Stomach smooth muscle (tissue), 2 donors: ENCODE results near the gene IL6R.

ENCODE experiments used
- H3K27ac ChIP-seq: one replicate; pipeline ENCODE4 v1.7.0; 2013; ENCODE audit warnings: mild to moderate bottlenecking, low read length, inconsistent platforms
- H3K27me3 ChIP-seq, 2 donors: one replicate each; pipeline ENCODE4 v1.7.0; 2013; ENCODE audit warnings: low read length in 2 of 2; ENCODE audit not compliant: insufficient read depth in 2 of 2, control insufficient read depth in 1 of 2
- H3K36me3 ChIP-seq, 2 donors: one replicate each; pipeline ENCODE4 v1.7.0; 2013; ENCODE audit warnings: low read length in 2 of 2; ENCODE audit not compliant: control insufficient read depth in 2 of 2, insufficient read depth in 2 of 2
- H3K4me1 ChIP-seq: one replicate; pipeline ENCODE4 v1.7.0; 2013; ENCODE audit warnings: low read length; ENCODE audit not compliant: control insufficient read depth, insufficient read depth
- H3K4me3 ChIP-seq, 2 donors: one replicate each; pipeline ENCODE4 v1.7.0; 2013; ENCODE audit warnings: low read length in 2 of 2
- H3K9ac ChIP-seq, 2 donors: one replicate each; pipeline ENCODE4 v1.7.0; 2013; ENCODE audit warnings: low read length in 2 of 2, mild to moderate bottlenecking in 1 of 2
- H3K9me3 ChIP-seq, 2 donors: one replicate each; pipeline ENCODE4 v1.7.0; 2013; ENCODE audit warnings: low read length in 2 of 2; ENCODE audit not compliant: control insufficient read depth in 2 of 2
- donor health status: healthy.
- donor health status: Pancreatic carcinoma.

Gene IL6R

GRCh38 chr1:154427173-154428139 lies 22.3 kb downstream of the IL6R start:
- no peaks in the 10 kb centered on the region for H3K27me3 ChIP-seq
- peak overlapping the region in 1 of 2 donors; percentile 51 for H3K9ac ChIP-seq
- peaks cover 70% of the 10 kb centered on the region for H3K4me1 ChIP-seq
- peaks cover 0 to 5% of the 10 kb centered on the region in 2 donors for H3K36me3 ChIP-seq
- no peaks in the 10 kb centered on the region for H3K9me3 ChIP-seq
- peak overlapping the region in 1 of 2 donors; percentile 15 for H3K4me3 ChIP-seq
- H3K27ac ChIP-seq = peak overlapping the region; percentile 96

GRCh38 chr1:154429118-154429517 lies 24.0 kb downstream of the IL6R start:
- Histone ChIP-seq H3K27me3 (no peaks in the 10 kb centered on the region), H3K4me3 (peak overlapping the region in 1 of 2 donors; percentile 35), H3K36me3 (peaks cover 0 to 5% of the 10 kb centered on the region in 2 donors), H3K27ac (peak overlapping the region; percentile 96), H3K4me1 (peaks cover 68% of the 10 kb centered on the region), H3K9ac (peak overlapping the region; percentile 11 to 36), H3K9me3 (no peaks in the 10 kb centered on the region)

- no peaks in the 10 kb centered on the region for H3K9me3 ChIP-seq
- H3K27ac ChIP-seq = peak overlapping the region; percentile 96
- H3K4me3 ChIP-seq = no peak overlapping the region
- peak overlapping the region in 1 of 2 donors; percentile 29 for H3K9ac ChIP-seq
- peaks cover 70% of the 10 kb centered on the region for H3K4me1 ChIP-seq
- H3K36me3 ChIP-seq = peaks cover 0 to 5% of the 10 kb centered on the region in 2 donors
- H3K27me3 ChIP-seq = no peaks in the 10 kb centered on the region
Observed at GRCh38 chr1:154429841-154430611, 24.9 kb downstream of the IL6R start.

GRCh38 chr1:154430903-154431302 lies 25.8 kb downstream of the IL6R start:
- Histone ChIP-seq H3K4me3 (no peak overlapping the region), H3K9ac (no peak overlapping the region), H3K36me3 (peaks cover 0 to 5% of the 10 kb centered on the region in 2 donors), H3K27ac (peak overlapping the region; percentile 96), H3K4me1 (peaks cover 75% of the 10 kb centered on the region), H3K9me3 (no peaks in the 10 kb centered on the region), H3K27me3 (no peaks in the 10 kb centered on the region)

GRCh38 chr1:154431586-154432373 lies 26.6 kb downstream of the IL6R start:
- Histone ChIP-seq H3K9me3 (no peaks in the 10 kb centered on the region), H3K9ac (peak overlapping the region in 1 of 2 donors; percentile 61), H3K27me3 (no peaks in the 10 kb centered on the region), H3K4me1 (peaks cover 79% of the 10 kb centered on the region), H3K27ac (peak overlapping the region; percentile 96), H3K36me3 (peaks cover 0 to 5% of the 10 kb centered on the region in 2 donors), H3K4me3 (peak overlapping the region in 1 of 2 donors; percentile 8)

- Histone ChIP-seq H3K27ac (peak overlapping the region; percentile 96), H3K36me3 (peaks cover 0 to 5% of the 10 kb centered on the region in 2 donors), H3K4me1 (peaks cover 69% of the 10 kb centered on the region)
Observed at GRCh38 chr1:154433161-154433764, 28.1 kb downstream of the IL6R start.

GRCh38 chr1:154434346-154435085 lies 29.4 kb downstream of the IL6R start:
- Histone ChIP-seq H3K4me1 (peaks cover 57% of the 10 kb centered on the region), H3K9ac (peak overlapping the region; percentile 72 to 76), H3K27ac (peak overlapping the region; percentile 96)

More at GRCh38 chr1:154433161-154433764, 28.1 kb downstream of the IL6R start:
- Histone ChIP-seq H3K27me3 (no peaks in the 10 kb centered on the region), H3K4me3 (peak overlapping the region; percentile 18 to 35), H3K9me3 (no peaks in the 10 kb centered on the region), H3K9ac (peak overlapping the region; percentile 61 to 68)

GRCh38 chr1:154435599-154436200 lies 30.6 kb downstream of the IL6R start:
- peak overlapping the region; percentile 96 for H3K27ac ChIP-seq
- H3K27me3 ChIP-seq = no peaks in the 10 kb centered on the region
- peak overlapping the region in 1 of 2 donors; percentile 76 for H3K9ac ChIP-seq
- H3K4me1 ChIP-seq = peaks cover 51% of the 10 kb centered on the region
- peaks cover 0 to 2% of the 10 kb centered on the region in 2 donors for H3K36me3 ChIP-seq
- H3K4me3 ChIP-seq = peak overlapping the region; percentile 56 to 63
- H3K9me3 ChIP-seq = no peaks in the 10 kb centered on the region

More at GRCh38 chr1:154434346-154435085, 29.4 kb downstream of the IL6R start:
- Histone ChIP-seq H3K9me3 (no peaks in the 10 kb centered on the region), H3K36me3 (peaks cover 0 to 5% of the 10 kb centered on the region in 2 donors), H3K27me3 (no peaks in the 10 kb centered on the region), H3K4me3 (peak overlapping the region; percentile 20 to 63)

- no peak overlapping the region for H3K9ac ChIP-seq
- no peaks in the 10 kb centered on the region for H3K9me3 ChIP-seq
- peaks cover 45% of the 10 kb centered on the region for H3K4me1 ChIP-seq
- peaks cover 6 to 7% of the 10 kb centered on the region in 2 donors for H3K36me3 ChIP-seq
- no peaks in the 10 kb centered on the region for H3K27me3 ChIP-seq
- H3K4me3 ChIP-seq = no peak overlapping the region
- peak overlapping the region; percentile 96 for H3K27ac ChIP-seq
Observed at GRCh38 chr1:154436433-154436832, 31.3 kb downstream of the IL6R start.
